ENCODE results near the gene PTPN14.

- TF ChIP-seq CTCF (IDR thresholded peaks at IDR 0.05) = no peak
- TF ChIP-seq POLR2AphosphoS5 (IDR thresholded peaks at IDR 0.05; ENCODE audit: low read depth, low read length) = peak; percentile 86
- TF ChIP-seq REST (IDR thresholded peaks at IDR 0.05; ENCODE audit: insufficient read depth in 1 of 2, low read depth in 2 of 2, low read length in 1 of 2) = peak in 1 of 2 experiments; percentile 44; a peak in 1 of 4 replicates
- peak; percentile 97 for TF ChIP-seq TCF7L2 (IDR thresholded peaks at IDR 0.05; ENCODE audit: low read depth, low read length)
These were observed 30.7 kb downstream of the PTPN14 start for GRCh38 chr1:214520544-214521165.

All from Panc1 (cell line).